OCI-LY7 (cell line): ENCODE results near the gene PKDCC. TPM values are rescaled to one million over a fixed set of nuclear protein-coding genes. Genes with fewer than 3 reads are reported as not detected.
"Not testable (repeated sequence)": the region's sequence is repeated elsewhere in the genome, so short reads cannot be mapped to it uniquely, and the experiment has no call there.

ENCODE experiments used
- BruUV-seq: library from RNA; stranded (reverse); fragments of 400-500 nt; replicated peaks from 2 replicates; lab custom pipeline; 2021; lab: Mats Ljungman, UMichigan
- CTCF ChIA-PET: fragments of 300-600 bp; sonication (Branson Sonifier 250); formaldehyde crosslinking; loops from one replicate; lab custom pipeline; 2022; ENCODE audit warnings: antibody characterized with exemption; ENCODE audit not compliant: unreplicated experiment; lab: Charles Lee
- POLR2A ChIA-PET: fragments of 300-600 bp; sonication (Branson Sonifier 250); formaldehyde crosslinking; loops from one replicate; lab custom pipeline; 2022; ENCODE audit warnings: antibody characterized with exemption; lab: Charles Lee
- DNase-seq: peaks from one replicate; pipeline ENCODE4 v3.0.0-alpha.2; 2015; ENCODE audit warnings: low spot score
- H2AFZ ChIP-seq: fragments of 200-600 bp; sonication (generic), shearing (Covaris generic); 2 replicates; pipeline ENCODE4 v1.6.1; 2014; ENCODE audit warnings: mild to moderate bottlenecking, antibody characterized with exemption, low read length, moderate library complexity
- H3K27ac ChIP-seq: fragments of 200-600 bp; sonication (generic); 2 replicates; pipeline ENCODE4 v1.5.1; 2014; ENCODE audit warnings: mixed run types, low read depth, mild to moderate bottlenecking, moderate library complexity, low read length, inconsistent platforms; ENCODE audit not compliant: poor library complexity, severe bottlenecking
- H3K36me3 ChIP-seq: fragments of 200-600 bp; sonication (generic); 2 replicates; pipeline ENCODE4 v1.6.1; 2014; ENCODE audit warnings: mild to moderate bottlenecking, antibody characterized with exemption, low read length, moderate library complexity, mixed read lengths; ENCODE audit not compliant: insufficient read depth
- H3K4me1 ChIP-seq: fragments of 200-600 bp; sonication (generic); 2 replicates; pipeline ENCODE4 v1.5.1; 2014; ENCODE audit warnings: mild to moderate bottlenecking, low read length; ENCODE audit not compliant: insufficient read depth, poor library complexity, severe bottlenecking
- H3K4me2 ChIP-seq: fragments of 200-600 bp; sonication (generic); 2 replicates; pipeline ENCODE4 v1.6.1; 2014; ENCODE audit warnings: mild to moderate bottlenecking, low read length
- H3K4me3 ChIP-seq: fragments of 200-600 bp; sonication (generic); 2 replicates; pipeline ENCODE4 v1.5.1; 2014; ENCODE audit warnings: mild to moderate bottlenecking, low read depth, low read length; ENCODE audit not compliant: poor library complexity, severe bottlenecking
- H3K79me2 ChIP-seq: fragments of 200-600 bp; sonication (generic); 2 replicates; pipeline ENCODE4 v1.6.1; 2016; ENCODE audit warnings: low read depth, mild to moderate bottlenecking, low read length, moderate library complexity, mixed read lengths; ENCODE audit not compliant: insufficient read depth
- H3K9me2 ChIP-seq: fragments of 200-600 bp; sonication (generic); 2 replicates; pipeline ENCODE4 v1.6.1; 2016; ENCODE audit warnings: mild to moderate bottlenecking, low read length, mixed read lengths; ENCODE audit not compliant: insufficient read depth
- H3K9me3 ChIP-seq: fragments of 200-600 bp; sonication (generic); 2 replicates; pipeline ENCODE4 v1.6.1; 2014; ENCODE audit warnings: mild to moderate bottlenecking, mixed run types, low read length, mixed read lengths
- H4K20me1 ChIP-seq: fragments of 200-600 bp; sonication (generic); 2 replicates; pipeline ENCODE4 v1.6.1; 2014; ENCODE audit warnings: mild to moderate bottlenecking, antibody characterized with exemption, low read length, moderate library complexity, mixed read lengths; ENCODE audit not compliant: insufficient read depth
- CTCF ChIP-seq: fragments of 200-600 bp; sonication (generic); conservative IDR thresholded peaks from 2 replicates; pipeline ENCODE4 v1.5.1; 2014; ENCODE audit warnings: mild to moderate bottlenecking, antibody characterized with exemption, low read length, moderate library complexity, mixed read lengths
- EZH2phosphoT487 ChIP-seq: fragments of 200-600 bp; sonication (generic); IDR thresholded peaks from 2 replicates; pipeline ENCODE4 v1.6.1; 2018; ENCODE audit warnings: low read depth, borderline replicate concordance, mild to moderate bottlenecking, mixed run types, antibody characterized with exemption, low read length, moderate library complexity, mixed read lengths
- intact Hi-C: fragments of 100-400 bp; cut with micrococcal nuclease; formaldehyde crosslinking; loops from one replicate; pipeline ENCODE4 v1.10.0; 2022; ENCODE audit not compliant: unreplicated experiment
- total RNA-seq, 2 experiments: library from RNA; depleted of rRNA in 1 of 2; stranded (reverse); fragments of >200 nt in 1 of 2; shearing (Covaris generic) in 1 of 2; gene quantifications; 2 replicates each; pipeline ENCODE4 v1.2.3, GENCODE V29; 2014 to 2022

Gene PKDCC
- total RNA-seq, 2 experiments from 2014 or later, result not detected

GRCh38 chr2:42032745-42033144 lies 15.1 kb upstream of the PKDCC start:
- no peaks in the 10 kb centered on the region for H4K20me1 ChIP-seq
- no peaks in the 10 kb centered on the region for H3K9me3 ChIP-seq
- no peaks in the 10 kb centered on the region for H3K4me1 ChIP-seq
- ChIA-PET POLR2A (interaction anchor here (0.6 kb wide), 1 partner anchor 15 kb away, joined by 5 read pairs; no protein-coding TSS in a partner anchor), CTCF (no interaction called here)
- TF ChIP-seq EZH2phosphoT487 (no peak), CTCF (no peak)
- H3K27ac ChIP-seq, result no peak overlapping the region
- intact Hi-C loops, result no loop called here
- H2AFZ ChIP-seq, result no peak overlapping the region
- DNase-seq, result no peak
- no peaks in the 10 kb centered on the region for H3K36me3 ChIP-seq
- H3K9me2 ChIP-seq, result no peaks in the 10 kb centered on the region
- BruUV-seq, result no TSS peak
- no peak overlapping the region for H3K4me3 ChIP-seq
- no peak overlapping the region for H3K4me2 ChIP-seq
- H3K79me2 ChIP-seq, result no peaks in the 10 kb centered on the region

DNA sequence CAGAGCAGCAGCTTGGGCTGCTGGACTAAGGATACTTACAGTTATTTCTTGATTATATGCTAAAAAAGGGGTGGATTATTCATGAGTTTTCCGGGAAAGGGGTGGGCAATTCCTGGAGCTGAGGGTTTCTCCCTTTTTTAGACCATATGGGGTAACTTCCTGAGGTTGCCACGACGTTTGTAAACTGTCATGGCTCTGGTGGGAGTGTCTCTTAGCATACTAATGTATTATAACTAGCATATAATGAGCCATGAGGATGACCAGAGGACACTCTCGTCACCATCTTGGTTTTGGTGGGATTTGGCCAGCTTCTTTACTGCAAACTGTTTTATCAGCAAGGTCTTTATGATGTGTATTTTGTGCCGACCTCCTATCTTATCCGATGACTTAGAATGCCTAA lies 13.7 kb upstream of the PKDCC start:
- H3K9me3 ChIP-seq, POLR2A ChIA-PET, H3K4me2 ChIP-seq, H2AFZ ChIP-seq, H3K36me3 ChIP-seq, DNase-seq, BruUV-seq, H3K27ac ChIP-seq, CTCF ChIA-PET, intact Hi-C loops, H3K9me2 ChIP-seq, H3K79me2 ChIP-seq, H4K20me1 ChIP-seq, H3K4me1 ChIP-seq, H3K4me3 ChIP-seq: not testable (repeated sequence)

DNA sequence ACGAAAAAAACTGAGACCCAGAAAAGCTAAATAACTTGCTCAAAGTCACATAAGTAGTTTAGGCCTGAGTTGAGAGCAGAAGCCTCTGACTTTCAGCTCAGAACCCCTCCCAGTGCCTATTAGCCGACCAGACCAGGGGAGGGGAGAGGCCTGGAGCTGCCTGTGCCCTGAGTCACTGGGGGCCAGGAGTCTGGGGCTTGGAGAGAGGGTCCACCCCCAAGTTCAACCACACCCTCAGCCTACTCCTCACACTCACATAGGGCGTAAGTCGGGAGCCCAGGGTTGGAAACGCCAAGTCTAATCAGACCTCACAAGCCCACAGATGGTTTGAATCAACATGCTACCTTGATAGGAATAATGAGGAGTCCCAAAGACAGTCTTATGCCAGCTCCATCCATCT lies 12.6 kb upstream of the PKDCC start:
- POLR2A ChIA-PET, result no interaction called here
- H3K4me1 ChIP-seq, result no peaks in the 10 kb centered on the region
- no peak overlapping the region for H3K27ac ChIP-seq
- CTCF ChIA-PET, result no interaction called here
- no peaks in the 10 kb centered on the region for H3K9me2 ChIP-seq
- TF ChIP-seq EZH2phosphoT487 (no peak), CTCF (no peak)
- no peak overlapping the region for H2AFZ ChIP-seq
- no peaks in the 10 kb centered on the region for H3K9me3 ChIP-seq
- intact Hi-C loops, result no loop called here
- no peaks in the 10 kb centered on the region for H3K36me3 ChIP-seq
- no peak overlapping the region for H3K4me2 ChIP-seq
- H3K79me2 ChIP-seq, result no peaks in the 10 kb centered on the region
- BruUV-seq, result no TSS peak
- no peaks in the 10 kb centered on the region for H4K20me1 ChIP-seq
- H3K4me3 ChIP-seq, result no peak overlapping the region
- DNase-seq, result no peak
